ENCODE results near the gene MBD3.

MBD3 gene

GRCh38 chr19:1569997-1570396, 22.7 kb downstream of the MBD3 start (continued):
- TF ChIP-seq PRDM2 (tag by site-specific recombination; IDR thresholded peaks at IDR 0.05; ENCODE audit: borderline replicate concordance) (no peak), ZNF18 (tag by site-specific recombination; IDR thresholded peaks at IDR 0.05) (no peak), ZNF311 (tag by site-specific recombination; IDR thresholded peaks at IDR 0.05; ENCODE audit: borderline replicate concordance) (no peak), PRDM6 (tag by site-specific recombination; IDR thresholded peaks at IDR 0.05) (no peak), ZNF792 (tag by site-specific recombination; IDR thresholded peaks at IDR 0.05) (no peak), GLI2 (tag by site-specific recombination; IDR thresholded peaks at IDR 0.05; ENCODE audit: borderline replicate concordance, low read depth) (no peak), REST (tag by site-specific recombination; IDR thresholded peaks at IDR 0.05) (no peak), ZNF24 (tag by site-specific recombination; IDR thresholded peaks at IDR 0.05) (no peak), ZNF274 (IDR thresholded peaks at IDR 0.05; ENCODE audit: low read length) (no peak), ZNF274 (tag by site-specific recombination; IDR thresholded peaks at IDR 0.05; ENCODE audit: borderline replicate concordance) (no peak), GFI1B (tag by site-specific recombination; IDR thresholded peaks at IDR 0.05) (no peak), ZNF518A (tag by site-specific recombination; conservative IDR thresholded peaks at IDR 0.05; ENCODE audit: low read depth) (no peak), HOXC10 (CRISPR knock-in tag; IDR thresholded peaks at IDR 0.05) (no peak), ZNF664 (tag by site-specific recombination; IDR thresholded peaks at IDR 0.05) (no peak), TRIM28 (IDR thresholded peaks at IDR 0.05; ENCODE audit: borderline replicate concordance, low read length) (no peak), ZNF777 (tag by site-specific recombination; IDR thresholded peaks at IDR 0.05; ENCODE audit: borderline replicate concordance) (no peak), SCRT1 (tag by site-specific recombination; IDR thresholded peaks at IDR 0.05; ENCODE audit: borderline replicate concordance) (0 out of 2 replicates have a peak, but pooled peaks have one; percentile 39), ZNF341 (tag by site-specific recombination; IDR thresholded peaks at IDR 0.05; ENCODE audit: low read depth) (no peak), EGR2 (tag by site-specific recombination; IDR thresholded peaks at IDR 0.05; ENCODE audit: low read depth) (no peak), ZNF398 (tag by site-specific recombination; IDR thresholded peaks at IDR 0.05) (no peak)

Data from HEK293 (cell line).